Stimulated activated naive CD4-positive, alpha-beta T cell (primary cell): ENCODE measurements around the gene NELL1.
"Not testable (repeated sequence)": the region's sequence is repeated elsewhere in the genome, so short reads cannot be mapped to it uniquely, and the experiment has no call there.

Source experiments
- DNase-seq, 6 experiments: peaks; one replicate each; lab custom pipeline; 2025; lab: John Stamatoyannopoulos, UW

Gene NELL1

DNA sequence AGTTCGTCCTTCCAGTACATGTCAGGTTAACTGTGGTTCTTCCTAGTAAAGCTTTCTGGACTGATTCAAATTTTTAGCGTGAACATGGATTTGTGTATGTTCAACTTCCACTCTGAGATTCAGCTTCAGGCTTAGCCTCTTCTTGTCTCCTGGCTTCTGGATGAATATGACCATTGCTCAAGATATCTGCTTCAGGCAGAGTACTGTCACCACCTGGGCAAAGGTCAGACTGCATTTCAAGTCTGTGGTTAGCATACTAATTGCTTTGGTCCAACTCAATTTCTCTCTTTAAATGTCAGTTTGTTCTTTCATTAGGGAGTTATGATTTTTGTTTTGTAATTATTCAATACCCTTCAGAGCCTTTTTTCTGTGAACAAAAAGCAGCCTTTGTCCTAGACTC is 440.0 kb downstream of the NELL1 start:
- no peak for DNase-seq

DNA sequence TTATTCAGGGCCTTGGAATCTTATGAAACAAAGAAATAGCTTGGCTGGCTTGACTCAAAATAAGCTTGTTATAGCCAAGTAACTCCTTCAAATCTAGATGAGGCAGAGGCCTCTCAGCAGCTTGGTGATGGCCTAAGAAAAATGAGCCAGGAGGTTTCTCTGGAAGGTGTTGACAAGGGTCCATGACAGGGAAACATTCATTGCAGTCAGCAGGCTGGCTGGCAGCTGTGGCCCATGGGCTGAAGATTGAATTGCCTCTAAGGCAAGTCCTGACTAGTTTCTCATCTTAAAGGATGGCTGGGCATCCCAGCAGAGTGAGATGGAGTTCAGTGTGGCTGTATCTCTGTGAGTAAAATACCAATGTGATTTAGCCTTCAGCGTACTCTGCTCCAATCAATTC is 441.0 kb downstream of the NELL1 start:
- no peak for DNase-seq

- no peak for DNase-seq
Measured at GRCh38 chr11:21113876-21114275, 444.5 kb downstream of the NELL1 start.

DNA sequence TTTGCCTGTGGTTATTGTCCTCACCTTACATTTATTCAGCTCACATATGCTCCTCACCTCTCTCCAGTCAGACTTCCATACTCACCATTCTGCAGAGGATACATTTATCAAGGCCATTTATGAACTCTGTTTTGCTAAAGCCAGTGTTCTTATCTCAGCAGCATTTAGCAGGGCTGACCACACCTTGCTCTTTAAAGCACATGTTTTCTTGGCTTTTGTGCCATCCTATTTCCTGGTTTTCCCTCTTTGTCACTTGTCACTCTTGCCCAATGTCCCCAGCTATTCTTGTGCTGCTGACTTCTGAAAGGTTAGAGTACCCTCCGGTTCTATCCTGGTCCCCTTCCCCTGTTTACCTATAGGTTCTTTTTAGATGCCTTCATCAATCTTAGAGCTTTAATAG is 446.6 kb downstream of the NELL1 start:
- no peak for DNase-seq

- DNase-seq = no peak
Measured at GRCh38 chr11:21119411-21119810, 450.0 kb downstream of the NELL1 start.

DNA sequence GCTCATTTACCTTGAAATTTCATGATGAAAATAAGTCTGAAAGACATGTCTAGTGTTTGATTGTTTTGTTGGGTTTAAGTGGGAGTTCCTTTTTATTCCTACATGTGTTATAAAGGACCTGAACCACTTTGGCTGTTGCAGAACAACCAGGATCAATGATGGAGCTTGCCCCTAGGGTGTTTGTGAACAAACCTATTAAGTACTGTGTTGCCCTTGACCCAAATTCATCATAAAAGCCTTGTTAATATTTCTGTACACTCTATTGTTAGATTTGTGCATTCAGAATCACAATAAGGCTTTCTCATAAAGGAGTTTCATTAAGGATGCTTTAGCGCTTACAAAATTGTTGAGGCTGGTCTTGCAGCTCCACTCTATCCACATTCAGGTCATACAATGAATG is 452.6 kb downstream of the NELL1 start:
- DNase-seq = no peak

GRCh38 chr11:21122523-21122922 is 453.1 kb downstream of the NELL1 start:
- DNase-seq = no peak

GRCh38 chr11:21132146-21132720 is 462.8 kb downstream of the NELL1 start:
- no peak for DNase-seq

DNA sequence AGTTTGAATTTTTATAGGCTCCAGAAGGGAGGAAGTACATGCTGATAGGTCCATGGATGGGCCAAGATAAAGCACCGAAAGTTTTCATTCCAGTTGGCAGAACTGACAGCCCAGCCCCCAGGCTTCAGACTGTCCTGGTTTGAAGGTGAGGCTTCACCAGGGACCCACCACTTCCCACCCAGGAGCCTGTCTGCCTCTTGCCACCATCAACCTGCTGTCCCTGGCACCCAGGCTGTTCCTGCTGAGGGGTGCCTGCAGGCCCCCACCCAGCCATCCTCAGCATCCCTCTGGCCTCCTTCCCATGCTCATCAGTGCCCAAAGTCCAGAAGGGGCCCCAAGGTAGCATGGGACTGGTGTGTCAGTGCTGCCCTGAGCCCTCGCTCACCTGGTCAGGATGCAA is 463.9 kb downstream of the NELL1 start:
- no peak for DNase-seq

- no peak for DNase-seq
Measured at GRCh38 chr11:21133722-21134121, 464.3 kb downstream of the NELL1 start.

GRCh38 chr11:21137803-21138202 is 468.4 kb downstream of the NELL1 start:
- DNase-seq = no peak

DNA sequence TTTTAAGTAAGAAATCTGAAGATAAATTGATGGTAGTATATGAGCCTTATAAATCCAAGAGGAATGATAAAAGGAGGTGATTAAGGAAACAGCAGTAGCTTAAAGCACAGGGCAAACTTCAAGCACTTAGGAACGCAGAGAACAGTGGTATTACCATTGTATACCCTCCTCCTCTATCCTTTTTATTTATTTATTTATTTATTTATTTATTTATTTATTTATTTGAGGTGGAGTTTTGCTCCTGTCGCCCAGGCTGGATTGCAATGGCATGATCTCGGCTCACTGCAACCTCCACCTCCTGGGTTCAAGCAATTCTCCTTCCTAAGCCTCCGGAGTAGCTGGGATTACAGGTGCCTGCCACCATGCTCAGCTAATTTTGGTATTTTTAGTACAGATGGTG is 472.2 kb downstream of the NELL1 start:
- DNase-seq = not testable (repeated sequence)

DNA sequence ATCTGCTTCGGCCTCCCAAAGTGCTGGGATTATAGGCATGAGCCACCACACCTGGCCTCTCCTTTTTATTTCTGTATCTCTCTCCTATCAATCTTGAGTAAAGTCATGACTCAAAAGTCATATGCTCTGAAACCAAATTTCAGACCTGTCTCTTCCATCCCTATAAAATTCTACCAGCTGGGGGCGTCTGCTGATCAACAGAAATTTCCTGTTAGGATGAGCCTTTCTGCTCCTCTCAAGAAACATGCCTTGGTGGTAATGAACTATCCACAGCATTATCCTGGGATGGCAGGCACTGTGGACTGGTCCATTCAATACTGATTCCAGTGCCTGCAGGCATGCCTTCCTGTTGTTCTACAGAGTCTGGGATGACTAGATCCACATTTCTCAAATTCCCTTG is 472.6 kb downstream of the NELL1 start:
- DNase-seq = no peak

- no peak for DNase-seq
Measured at GRCh38 chr11:21144531-21144930, 475.1 kb downstream of the NELL1 start.

GRCh38 chr11:21148376-21148775 is 479.0 kb downstream of the NELL1 start:
- no peak for DNase-seq

DNA sequence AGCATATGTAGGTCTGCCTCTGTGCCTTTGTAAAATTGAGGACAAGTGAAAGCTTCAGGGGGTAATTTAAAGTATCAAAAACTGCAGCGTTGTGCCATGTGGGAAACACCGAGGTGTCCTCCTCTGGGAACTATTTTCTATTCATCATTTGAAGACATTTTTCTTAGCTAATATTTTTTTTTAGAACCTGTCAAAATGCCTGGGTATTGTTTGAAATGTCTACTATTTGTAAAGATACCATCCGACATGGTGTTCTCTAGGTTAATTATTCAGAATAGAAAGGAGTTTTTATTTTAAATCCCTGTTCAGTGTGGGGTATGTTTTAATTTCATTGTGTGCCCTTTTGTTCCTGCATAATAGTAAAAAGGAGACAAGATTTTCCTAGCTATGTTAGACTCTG is 490.8 kb downstream of the NELL1 start:
- no peak for DNase-seq

GRCh38 chr11:21169639-21170038 is 500.3 kb downstream of the NELL1 start:
- no peak for DNase-seq

DNA sequence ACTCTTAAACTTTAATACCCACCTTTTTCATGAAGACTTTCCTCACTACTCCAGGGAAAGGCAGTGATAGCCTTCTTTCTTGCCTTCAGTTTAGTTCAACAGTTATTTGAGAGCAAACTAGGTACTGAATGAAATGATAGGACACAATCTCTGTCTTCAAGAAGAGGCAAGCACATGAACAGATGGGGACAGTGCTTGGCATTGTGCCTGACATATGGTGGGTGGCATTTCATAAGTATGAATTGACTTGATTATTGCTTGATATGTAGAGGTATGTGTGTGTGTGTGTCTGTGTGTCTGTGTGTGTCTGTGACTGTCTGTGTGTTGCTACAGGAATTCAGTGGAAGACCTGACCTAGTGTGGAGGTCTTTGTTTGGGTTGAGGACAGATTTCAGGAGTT is 504.1 kb downstream of the NELL1 start:
- no peak for DNase-seq

DNA sequence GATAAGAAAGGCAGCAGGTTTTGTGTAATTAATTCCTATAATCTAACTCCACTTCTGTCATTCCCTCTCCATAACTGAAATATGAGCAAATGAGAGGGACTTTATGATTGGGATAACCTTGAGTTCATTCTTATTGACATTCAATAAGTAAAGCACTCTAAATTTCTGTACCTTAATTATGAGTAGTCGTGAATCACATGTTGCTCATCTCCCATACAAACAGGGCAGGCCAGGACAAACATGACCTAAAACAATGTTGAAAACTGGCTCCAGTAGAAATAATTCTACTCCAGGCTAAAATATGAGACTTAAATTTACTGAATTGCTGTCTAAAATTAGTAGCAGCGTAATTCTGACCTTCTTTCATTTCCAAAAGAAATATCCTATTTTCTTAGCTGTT is 505.4 kb downstream of the NELL1 start:
- DNase-seq = no peak

GRCh38 chr11:21177379-21177778 is 508.0 kb downstream of the NELL1 start:
- no peak for DNase-seq

- DNase-seq = no peak
Measured at GRCh38 chr11:21179770-21180169, 510.4 kb downstream of the NELL1 start.

DNA sequence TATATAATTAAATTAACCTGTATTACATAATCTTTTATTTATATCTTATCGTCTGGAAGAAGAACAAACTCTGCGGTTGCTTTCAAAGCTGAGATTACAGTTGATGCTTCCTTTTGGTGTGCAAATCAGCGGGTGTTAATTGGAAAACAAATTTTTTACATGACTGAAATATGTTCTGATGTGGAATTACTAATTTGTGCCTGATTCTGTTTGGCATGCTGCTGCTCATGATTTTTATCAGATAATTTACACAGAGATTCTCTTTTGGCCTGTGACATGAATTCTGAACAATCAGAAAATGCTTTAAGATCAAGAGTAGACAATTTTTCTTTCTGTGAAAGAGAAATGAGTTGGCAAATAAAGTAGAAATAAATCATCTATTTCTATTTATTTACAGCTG is 510.8 kb downstream of the NELL1 start:
- DNase-seq = no peak

DNA sequence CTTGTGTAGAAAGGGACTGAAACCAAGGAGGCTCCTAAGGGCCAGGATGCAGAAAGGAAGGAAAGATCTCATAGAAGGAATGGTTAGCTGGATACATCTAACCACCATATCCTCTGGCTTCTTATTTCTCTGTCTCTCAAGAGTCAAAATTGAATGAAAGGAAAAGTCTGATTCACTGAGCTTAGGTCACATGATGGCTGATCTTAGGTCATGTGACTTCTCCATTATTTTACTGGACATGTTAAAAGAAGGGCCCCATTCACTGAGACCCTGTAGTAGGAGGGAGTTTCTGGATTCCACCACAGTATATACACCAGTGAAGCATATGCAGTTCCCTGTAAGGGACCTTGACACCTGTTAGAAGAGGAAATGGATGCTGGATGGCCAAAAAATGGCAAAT is 516.6 kb downstream of the NELL1 start:
- no peak for DNase-seq

GRCh38 chr11:21190181-21190580 is 520.8 kb downstream of the NELL1 start:
- no peak for DNase-seq

DNA sequence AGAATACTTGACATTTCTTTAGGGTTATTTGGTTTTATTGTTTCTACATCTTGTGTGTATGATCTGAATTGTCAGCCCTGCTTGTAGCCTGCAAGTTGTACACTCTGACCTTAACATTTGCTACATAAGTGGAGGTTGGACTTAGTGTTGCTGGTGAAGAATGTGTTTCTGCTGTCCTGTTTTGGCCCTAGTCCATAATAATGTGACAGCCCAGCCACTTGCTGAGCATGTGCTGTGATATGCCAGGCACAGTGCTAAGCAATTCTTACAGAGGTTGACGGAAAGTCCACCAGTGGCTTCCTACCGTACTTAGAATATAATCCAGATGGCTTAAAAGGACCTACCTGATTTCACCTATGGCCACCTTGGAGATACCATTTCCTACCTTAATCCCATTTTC is 526.6 kb downstream of the NELL1 start:
- no peak for DNase-seq
